ENCODE results near the gene SHLD2. TPM values are rescaled to one million over a fixed set of nuclear protein-coding genes. Genes with fewer than 3 reads are reported as not detected.
A peak's percentile ranks its signal among the peaks of the same experiment; 100 is the strongest.

Gene SHLD2
- 10 to 100 TPM in 1 of 2 donors, 1 to 10 TPM in 1; 10.0 to 10.6 TPM for polyA plus RNA-seq

- H3K27me3 ChIP-seq (ENCODE audit: control insufficient read depth in 1 of 2, insufficient read depth in 2 of 2, low read length in 2 of 2), result no peaks in the 10 kb centered on the region
- H3K27ac ChIP-seq (ENCODE audit: low read depth in 2 of 2, low read length in 1 of 2), result peak within 1 kb of the TSS; percentile 99 to 100
- WGBS, 2 donors, result 0 to 1% methylated on average over 71 to 111 of the region's 111 CpGs
- H3K9me3 ChIP-seq (ENCODE audit: control insufficient read depth in 2 of 2, insufficient read depth in 1 of 2, low read depth in 1 of 2, low read length in 1 of 2), result no peaks in the 10 kb centered on the region
- H3K4me3 ChIP-seq (ENCODE audit: low read depth in 1 of 2, low read length in 2 of 2), result peak within 1 kb of the TSS; percentile 68 to 97
- H3K36me3 ChIP-seq (ENCODE audit: control insufficient read depth in 2 of 2, insufficient read depth in 2 of 2, low read length in 1 of 2), result peaks cover 0 to 3% of the 10 kb centered on the region in 2 donors
- no peaks in the 10 kb centered on the region for H3K4me1 ChIP-seq (ENCODE audit: control insufficient read depth in 2 of 2, insufficient read depth in 2 of 2, low read length in 1 of 2)
Measured at GRCh38 chr10:87094373-87095235, at the start of gene SHLD2, which contains the start of gene GLUD1. Gene SHLD2, plus strand, starts transcription at chr10:87095206. Its CDS starts 56,149 bp downstream, at chr10:87151355. Gene GLUD1, minus strand, starts transcription at chr10:87094843. Its CDS starts 74 bp downstream, at chr10:87094769.

- H3K36me3 ChIP-seq (ENCODE audit: control insufficient read depth in 2 of 2, insufficient read depth in 2 of 2, low read length in 1 of 2), result peaks cover 0 to 12% of the 10 kb centered on the region in 2 donors
- H3K9me3 ChIP-seq (ENCODE audit: control insufficient read depth in 2 of 2, insufficient read depth in 1 of 2, low read depth in 1 of 2, low read length in 1 of 2), result no peaks in the 10 kb centered on the region
- H3K4me3 ChIP-seq (ENCODE audit: low read depth in 1 of 2, low read length in 2 of 2), result no peak overlapping the region
- no peaks in the 10 kb centered on the region for H3K4me1 ChIP-seq (ENCODE audit: control insufficient read depth in 2 of 2, insufficient read depth in 2 of 2, low read length in 1 of 2)
- whole genome bisulfite sequencing, 2 donors, result 98% methylated on average over 6 of the region's 6 CpGs
- no peaks in the 10 kb centered on the region for H3K27me3 ChIP-seq (ENCODE audit: control insufficient read depth in 1 of 2, insufficient read depth in 2 of 2, low read length in 2 of 2)
- no peak overlapping the region for H3K27ac ChIP-seq (ENCODE audit: low read depth in 2 of 2, low read length in 1 of 2)
Measured at GRCh38 chr10:87045434-87045938, 49.5 kb upstream of the SHLD2 start.

GRCh38 chr10:87053111-87053510, 41.9 kb upstream of the SHLD2 start:
- H3K27ac ChIP-seq (ENCODE audit: low read depth in 2 of 2, low read length in 1 of 2), result no peak overlapping the region
- WGBS, 2 donors, result 40 to 46% methylated on average over 3 of the region's 3 CpGs
- H3K27me3 ChIP-seq (ENCODE audit: control insufficient read depth in 1 of 2, insufficient read depth in 2 of 2, low read length in 2 of 2), result no peaks in the 10 kb centered on the region
- peaks cover 11 to 26% of the 10 kb centered on the region in 2 donors for H3K36me3 ChIP-seq (ENCODE audit: control insufficient read depth in 2 of 2, insufficient read depth in 2 of 2, low read length in 1 of 2)
- H3K4me1 ChIP-seq (ENCODE audit: control insufficient read depth in 2 of 2, insufficient read depth in 2 of 2, low read length in 1 of 2), result peaks cover 0 to 2% of the 10 kb centered on the region in 2 donors
- H3K4me3 ChIP-seq (ENCODE audit: low read depth in 1 of 2, low read length in 2 of 2), result no peak overlapping the region
- H3K9me3 ChIP-seq (ENCODE audit: control insufficient read depth in 2 of 2, insufficient read depth in 1 of 2, low read depth in 1 of 2, low read length in 1 of 2), result no peaks in the 10 kb centered on the region

- H3K4me1 ChIP-seq (ENCODE audit: control insufficient read depth in 2 of 2, insufficient read depth in 2 of 2, low read length in 1 of 2), result peaks cover 0 to 2% of the 10 kb centered on the region in 2 donors
- no peak overlapping the region for H3K4me3 ChIP-seq (ENCODE audit: low read depth in 1 of 2, low read length in 2 of 2)
- WGBS, 2 donors, result 92 to 94% methylated on average over 7 of the region's 7 CpGs
- peaks cover 11 to 26% of the 10 kb centered on the region in 2 donors for H3K36me3 ChIP-seq (ENCODE audit: control insufficient read depth in 2 of 2, insufficient read depth in 2 of 2, low read length in 1 of 2)
- no peaks in the 10 kb centered on the region for H3K9me3 ChIP-seq (ENCODE audit: control insufficient read depth in 2 of 2, insufficient read depth in 1 of 2, low read depth in 1 of 2, low read length in 1 of 2)
- no peak overlapping the region for H3K27ac ChIP-seq (ENCODE audit: low read depth in 2 of 2, low read length in 1 of 2)
- H3K27me3 ChIP-seq (ENCODE audit: control insufficient read depth in 1 of 2, insufficient read depth in 2 of 2, low read length in 2 of 2), result no peaks in the 10 kb centered on the region
Measured at GRCh38 chr10:87053577-87054181, 41.3 kb upstream of the SHLD2 start.

GRCh38 chr10:87054373-87055295, 40.4 kb upstream of the SHLD2 start:
- peak overlapping the region in 1 of 2 donors; percentile 78 for H3K27ac ChIP-seq (ENCODE audit: low read depth in 2 of 2, low read length in 1 of 2)
- peaks cover 13 to 23% of the 10 kb centered on the region in 2 donors for H3K36me3 ChIP-seq (ENCODE audit: control insufficient read depth in 2 of 2, insufficient read depth in 2 of 2, low read length in 1 of 2)
- H3K4me1 ChIP-seq (ENCODE audit: control insufficient read depth in 2 of 2, insufficient read depth in 2 of 2, low read length in 1 of 2), result peaks cover 0 to 2% of the 10 kb centered on the region in 2 donors
- no peaks in the 10 kb centered on the region for H3K27me3 ChIP-seq (ENCODE audit: control insufficient read depth in 1 of 2, insufficient read depth in 2 of 2, low read length in 2 of 2)
- WGBS, 2 donors, result 60 to 62% methylated on average over 7 of the region's 7 CpGs
- H3K4me3 ChIP-seq (ENCODE audit: low read depth in 1 of 2, low read length in 2 of 2), result no peak overlapping the region
- no peaks in the 10 kb centered on the region for H3K9me3 ChIP-seq (ENCODE audit: control insufficient read depth in 2 of 2, insufficient read depth in 1 of 2, low read depth in 1 of 2, low read length in 1 of 2)

GRCh38 chr10:87058171-87058570, 36.8 kb upstream of the SHLD2 start:
- peaks cover 8 to 15% of the 10 kb centered on the region in 2 donors for H3K36me3 ChIP-seq (ENCODE audit: control insufficient read depth in 2 of 2, insufficient read depth in 2 of 2, low read length in 1 of 2)
- no peak overlapping the region for H3K27ac ChIP-seq (ENCODE audit: low read depth in 2 of 2, low read length in 1 of 2)
- peaks cover 0 to 2% of the 10 kb centered on the region in 2 donors for H3K4me1 ChIP-seq (ENCODE audit: control insufficient read depth in 2 of 2, insufficient read depth in 2 of 2, low read length in 1 of 2)
- H3K4me3 ChIP-seq (ENCODE audit: low read depth in 1 of 2, low read length in 2 of 2), result no peak overlapping the region
- H3K27me3 ChIP-seq (ENCODE audit: control insufficient read depth in 1 of 2, insufficient read depth in 2 of 2, low read length in 2 of 2), result no peaks in the 10 kb centered on the region
- 50 to 82% methylated on average over 1 of the region's 1 CpG for WGBS, 2 donors
- H3K9me3 ChIP-seq (ENCODE audit: control insufficient read depth in 2 of 2, insufficient read depth in 1 of 2, low read depth in 1 of 2, low read length in 1 of 2), result no peaks in the 10 kb centered on the region

GRCh38 chr10:87059401-87059800, 35.6 kb upstream of the SHLD2 start:
- H3K9me3 ChIP-seq (ENCODE audit: control insufficient read depth in 2 of 2, insufficient read depth in 1 of 2, low read depth in 1 of 2, low read length in 1 of 2), result no peaks in the 10 kb centered on the region
- H3K4me3 ChIP-seq (ENCODE audit: low read depth in 1 of 2, low read length in 2 of 2), result no peak overlapping the region
- H3K27me3 ChIP-seq (ENCODE audit: control insufficient read depth in 1 of 2, insufficient read depth in 2 of 2, low read length in 2 of 2), result no peaks in the 10 kb centered on the region
- peaks cover 6 to 12% of the 10 kb centered on the region in 2 donors for H3K36me3 ChIP-seq (ENCODE audit: control insufficient read depth in 2 of 2, insufficient read depth in 2 of 2, low read length in 1 of 2)
- WGBS, 2 donors, result 93 to 100% methylated on average over 1 of the region's 1 CpG
- H3K4me1 ChIP-seq (ENCODE audit: control insufficient read depth in 2 of 2, insufficient read depth in 2 of 2, low read length in 1 of 2), result peaks cover 0 to 2% of the 10 kb centered on the region in 2 donors
- no peak overlapping the region for H3K27ac ChIP-seq (ENCODE audit: low read depth in 2 of 2, low read length in 1 of 2)

GRCh38 chr10:87060280-87060928, 34.6 kb upstream of the SHLD2 start:
- Histone ChIP-seq H3K9me3 (ENCODE audit: control insufficient read depth in 2 of 2, insufficient read depth in 1 of 2, low read depth in 1 of 2, low read length in 1 of 2) (no peaks in the 10 kb centered on the region), H3K27ac (ENCODE audit: low read depth in 2 of 2, low read length in 1 of 2) (no peak overlapping the region), H3K4me3 (ENCODE audit: low read depth in 1 of 2, low read length in 2 of 2) (no peak overlapping the region), H3K36me3 (ENCODE audit: control insufficient read depth in 2 of 2, insufficient read depth in 2 of 2, low read length in 1 of 2) (peaks cover 8 to 13% of the 10 kb centered on the region in 2 donors), H3K27me3 (ENCODE audit: control insufficient read depth in 1 of 2, insufficient read depth in 2 of 2, low read length in 2 of 2) (no peaks in the 10 kb centered on the region), H3K4me1 (ENCODE audit: control insufficient read depth in 2 of 2, insufficient read depth in 2 of 2, low read length in 1 of 2) (peaks cover 0 to under 1% of the 10 kb centered on the region in 2 donors)
- 85 to 93% methylated on average over 6 of the region's 6 CpGs for WGBS, 2 donors

Data from esophagus (tissue), 2 donors.